Caco-2 (cell line): ENCODE results near the gene SOX21. TPM values are rescaled to one million over a fixed set of nuclear protein-coding genes. Genes with fewer than 3 reads are reported as not detected.
"Not testable (repeated sequence)": the region's sequence is repeated elsewhere in the genome, so short reads cannot be mapped to it uniquely, and the experiment has no call there.

ENCODE experiments used
- BruUV-seq: library from RNA; stranded (reverse); fragments of 400-500 nt; replicated peaks from 2 replicates; lab custom pipeline; 2021; lab: Mats Ljungman, UMichigan
- CTCF ChIA-PET: fragments of 300-600 bp; sonication (Branson Sonifier 250); formaldehyde crosslinking; loops from one replicate; lab custom pipeline; 2022; ENCODE audit warnings: antibody characterized with exemption; lab: Charles Lee
- POLR2A ChIA-PET: fragments of 300-600 bp; sonication (Branson Sonifier 250); formaldehyde crosslinking; loops from one replicate; lab custom pipeline; 2022; ENCODE audit warnings: antibody characterized with exemption; lab: Charles Lee
- DNase-seq, 2 experiments: peaks; one replicate each; pipeline versions ENCODE4 v3.0.0 to v3.0.0-alpha.2; 2020 to 2022
- H3K27me3 ChIP-seq: replicated peaks from 2 replicates; pipeline ENCODE4 v1.6.0; 2011; ENCODE audit warnings: low read length; ENCODE audit not compliant: control insufficient read depth, insufficient read depth
- H3K36me3 ChIP-seq: 2 replicates; pipeline ENCODE4 v1.5.1; 2011; ENCODE audit warnings: low read length; ENCODE audit not compliant: control insufficient read depth, insufficient read depth
- H3K4me1 ChIP-seq: fragments of 250-450 bp; sonication (Bioruptor Pico); 2 replicates; pipeline ENCODE4 v1.5.1; 2020; ENCODE audit warnings: mild to moderate bottlenecking
- H3K4me3 ChIP-seq: 2 replicates; pipeline ENCODE4 v1.5.1; 2011; ENCODE audit warnings: low read depth, mild to moderate bottlenecking, control low read depth, low read length
- H3K9me3 ChIP-seq: fragments of 250-450 bp; sonication (Bioruptor Pico); 2 replicates; pipeline ENCODE4 v1.5.1; 2020; ENCODE audit warnings: mild to moderate bottlenecking, moderate library complexity
- H3K27ac Mint-ChIP-seq: one replicate; pipeline ENCODE4 v1.8.0; 2022; ENCODE audit warnings: mixed read lengths; ENCODE audit not compliant: unreplicated experiment
- H3K27me3 Mint-ChIP-seq: one replicate; pipeline ENCODE4 v1.8.0; 2022; ENCODE audit warnings: mixed read lengths; ENCODE audit not compliant: insufficient read depth, unreplicated experiment
- H3K36me3 Mint-ChIP-seq: one replicate; pipeline ENCODE4 v1.8.0; 2022; ENCODE audit warnings: mild to moderate bottlenecking, mixed read lengths; ENCODE audit not compliant: insufficient read depth, unreplicated experiment
- H3K4me1 Mint-ChIP-seq: one replicate; pipeline ENCODE4 v1.8.0; 2022; ENCODE audit warnings: low read depth, mixed read lengths; ENCODE audit not compliant: unreplicated experiment
- H3K4me3 Mint-ChIP-seq: one replicate; pipeline ENCODE4 v1.8.0; 2022; ENCODE audit warnings: mild to moderate bottlenecking, moderate library complexity, mixed read lengths; ENCODE audit not compliant: unreplicated experiment
- H3K9me3 Mint-ChIP-seq: one replicate; pipeline ENCODE4 v1.8.0; 2022; ENCODE audit warnings: mixed read lengths; ENCODE audit not compliant: unreplicated experiment
- intact Hi-C: fragments of 100-400 bp; cut with micrococcal nuclease; formaldehyde crosslinking; loops from one replicate; pipeline ENCODE4 v1.10.0; 2022; ENCODE audit not compliant: unreplicated experiment
- total RNA-seq: library from RNA; stranded (reverse); gene quantifications from 2 replicates; pipeline ENCODE4 v1.2.3, GENCODE V29; 2022
- TF ChIP-seq, protein P1 (sequence below), 2 experiments: fragments of 200-600 bp in 1 of 2; IDR thresholded peaks; 1 replicate in 1 of 2; 2 replicates in 1 of 2; pipeline versions ENCODE4 v1.5.1 to v1.8.0; 2011 to 2022; ENCODE audit warnings: antibody characterized with exemption in 1 of 2, control low read depth in 1 of 2, inconsistent platforms in 1 of 2, low read depth in 1 of 2, low read length in 1 of 2, mild to moderate bottlenecking in 1 of 2, moderate library complexity in 1 of 2; ENCODE audit not compliant: insufficient read depth in 1 of 2, severe bottlenecking in 1 of 2, unreplicated experiment in 1 of 2

SOX21 gene
- total RNA-seq, 1 experiment from 2014 or later, result 0.14 TPM

DNA sequence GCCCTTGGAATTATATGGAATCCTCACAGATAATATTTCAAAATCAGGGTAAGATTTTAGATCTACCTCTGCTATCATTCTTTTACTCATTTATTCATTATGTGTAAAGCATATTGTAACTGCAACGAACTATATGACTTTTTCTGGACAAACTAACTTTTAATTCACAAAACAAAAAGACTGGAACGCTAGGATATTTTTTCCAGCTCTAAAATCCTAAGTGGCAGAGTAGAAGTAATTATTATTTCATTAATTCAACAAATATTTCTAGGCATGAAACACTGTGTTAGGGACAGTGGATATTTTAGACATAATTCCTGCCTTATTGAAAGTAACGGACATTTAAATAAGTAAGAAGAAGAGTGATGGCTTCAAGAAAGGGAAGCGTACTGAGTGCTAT is 26.9 kb upstream of the SOX21 start:
- Mint-ChIP-seq H3K36me3 (no peaks in the 10 kb centered on the region), H3K4me3 (no peak overlapping the region), H3K4me1 (no peaks in the 10 kb centered on the region), H3K27me3 (peaks cover 21% of the 10 kb centered on the region), H3K9me3 (peaks cover 8% of the 10 kb centered on the region), H3K27ac (no peak overlapping the region)
- no peak overlapping the region for H3K4me3 ChIP-seq
- H3K27me3 ChIP-seq, result no peaks in the 10 kb centered on the region
- no peaks in the 10 kb centered on the region for H3K36me3 ChIP-seq
- intact Hi-C loops, result no loop called here
- CTCF ChIA-PET, result no interaction called here
- TF ChIP-seq, protein P1, sequence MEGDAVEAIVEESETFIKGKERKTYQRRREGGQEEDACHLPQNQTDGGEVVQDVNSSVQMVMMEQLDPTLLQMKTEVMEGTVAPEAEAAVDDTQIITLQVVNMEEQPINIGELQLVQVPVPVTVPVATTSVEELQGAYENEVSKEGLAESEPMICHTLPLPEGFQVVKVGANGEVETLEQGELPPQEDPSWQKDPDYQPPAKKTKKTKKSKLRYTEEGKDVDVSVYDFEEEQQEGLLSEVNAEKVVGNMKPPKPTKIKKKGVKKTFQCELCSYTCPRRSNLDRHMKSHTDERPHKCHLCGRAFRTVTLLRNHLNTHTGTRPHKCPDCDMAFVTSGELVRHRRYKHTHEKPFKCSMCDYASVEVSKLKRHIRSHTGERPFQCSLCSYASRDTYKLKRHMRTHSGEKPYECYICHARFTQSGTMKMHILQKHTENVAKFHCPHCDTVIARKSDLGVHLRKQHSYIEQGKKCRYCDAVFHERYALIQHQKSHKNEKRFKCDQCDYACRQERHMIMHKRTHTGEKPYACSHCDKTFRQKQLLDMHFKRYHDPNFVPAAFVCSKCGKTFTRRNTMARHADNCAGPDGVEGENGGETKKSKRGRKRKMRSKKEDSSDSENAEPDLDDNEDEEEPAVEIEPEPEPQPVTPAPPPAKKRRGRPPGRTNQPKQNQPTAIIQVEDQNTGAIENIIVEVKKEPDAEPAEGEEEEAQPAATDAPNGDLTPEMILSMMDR (IDR thresholded peaks at IDR 0.05; ENCODE audit: insufficient read depth in 1 of 2, low read depth in 1 of 2, low read length in 1 of 2, severe bottlenecking in 1 of 2, unreplicated experiment in 1 of 2), result no peak
- no peak for DNase-seq
- POLR2A ChIA-PET, result no interaction called here
- H3K9me3 ChIP-seq, result 0 out of 2 replicates have a peak, but pooled peaks cover 3% of the 10 kb centered on the region
- no peaks in the 10 kb centered on the region for H3K4me1 ChIP-seq
- BruUV-seq, result no TSS peak

DNA sequence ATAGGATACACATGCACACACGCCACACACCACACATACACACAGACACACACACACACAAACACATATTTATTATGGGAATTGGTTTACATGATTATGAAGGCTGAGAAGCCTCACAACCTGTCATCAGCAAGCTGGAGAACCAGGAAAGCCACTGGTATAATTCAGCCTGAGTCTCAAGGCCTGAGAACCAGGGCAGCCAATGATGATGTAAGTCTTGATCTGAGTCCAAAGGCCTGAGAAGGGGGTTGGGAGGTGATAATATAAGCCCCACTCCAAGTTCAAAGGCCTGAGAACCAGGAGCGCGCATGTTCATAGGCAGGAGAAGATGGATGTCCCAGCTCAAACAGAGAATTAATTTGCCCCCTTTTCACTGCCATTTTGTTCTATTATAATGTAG is 18.7 kb upstream of the SOX21 start:
- TF ChIP-seq, protein P1 (IDR thresholded peaks at IDR 0.05; ENCODE audit: insufficient read depth in 1 of 2, low read depth in 1 of 2, low read length in 1 of 2, severe bottlenecking in 1 of 2, unreplicated experiment in 1 of 2), result no peak
- DNase-seq, result no peak
- BruUV-seq, result no TSS peak
- Mint-ChIP-seq H3K27me3 (peaks cover 3% of the 10 kb centered on the region), H3K27ac (no peak overlapping the region), H3K4me3 (no peak overlapping the region), H3K4me1 (no peaks in the 10 kb centered on the region), H3K9me3 (peaks cover 2% of the 10 kb centered on the region), H3K36me3 (no peaks in the 10 kb centered on the region)
- Histone ChIP-seq H3K4me1 (no peaks in the 10 kb centered on the region), H3K36me3 (no peaks in the 10 kb centered on the region), H3K4me3 (no peak overlapping the region), H3K27me3 (no peaks in the 10 kb centered on the region), H3K9me3 (no peaks in the 10 kb centered on the region)
- intact Hi-C loops, result no loop called here
- ChIA-PET POLR2A (no interaction called here), CTCF (no interaction called here)

DNA sequence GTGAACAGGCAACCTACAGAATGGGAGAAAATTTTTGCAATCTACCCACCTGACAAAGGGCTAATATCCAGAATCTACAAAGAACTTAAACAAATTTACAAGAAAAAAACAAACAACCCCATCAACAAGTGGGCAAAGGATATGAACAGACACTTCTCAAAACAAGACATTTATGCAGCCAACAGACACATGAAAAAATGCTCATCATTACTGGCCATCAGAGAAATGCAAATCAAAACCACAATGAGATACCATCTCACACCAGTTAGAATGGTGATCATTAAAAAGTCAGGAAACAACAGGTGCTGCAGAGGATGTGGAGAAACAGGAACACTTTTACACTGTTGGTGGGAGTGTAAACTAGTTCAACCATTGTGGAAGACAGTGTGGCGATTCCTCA is 17.6 kb upstream of the SOX21 start:
- POLR2A ChIA-PET, H3K27ac Mint-ChIP-seq: not testable (repeated sequence)

DNA sequence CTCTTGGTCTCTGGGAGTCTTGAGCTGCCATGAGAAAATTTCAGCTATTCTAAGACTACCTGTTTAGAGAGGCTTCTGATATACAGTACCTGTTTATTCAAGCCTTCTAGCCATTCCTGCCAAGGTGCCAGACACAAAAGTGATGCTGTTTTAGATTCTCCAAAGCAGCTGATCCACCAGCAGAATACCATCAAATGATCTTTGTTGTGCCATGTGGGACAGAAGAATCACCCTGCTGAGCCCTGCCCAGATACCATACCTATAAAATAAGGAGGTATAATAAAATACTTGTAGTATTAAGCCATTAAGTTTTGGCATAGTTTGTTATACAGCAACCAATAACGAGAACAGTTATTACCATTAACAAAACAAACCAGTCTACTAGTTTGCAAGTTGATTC is 14.1 kb upstream of the SOX21 start:
- POLR2A ChIA-PET, result no interaction called here
- H3K4me1 ChIP-seq, result peaks cover 11% of the 10 kb centered on the region
- peaks cover 14% of the 10 kb centered on the region for H3K4me1 Mint-ChIP-seq
- H3K27me3 ChIP-seq, result no peaks in the 10 kb centered on the region
- intact Hi-C loops, result no loop called here
- no peak overlapping the region for H3K27ac Mint-ChIP-seq
- CTCF ChIA-PET, result no interaction called here
- no peaks in the 10 kb centered on the region for H3K36me3 Mint-ChIP-seq
- TF ChIP-seq, protein P1 (IDR thresholded peaks at IDR 0.05; ENCODE audit: insufficient read depth in 1 of 2, low read depth in 1 of 2, low read length in 1 of 2, severe bottlenecking in 1 of 2, unreplicated experiment in 1 of 2), result no peak
- H3K9me3 Mint-ChIP-seq, result peaks cover 9% of the 10 kb centered on the region
- BruUV-seq, result no TSS peak
- no peak for DNase-seq
- no peaks in the 10 kb centered on the region for H3K36me3 ChIP-seq
- H3K9me3 ChIP-seq, result no peaks in the 10 kb centered on the region
- no peak overlapping the region for H3K4me3 ChIP-seq
- H3K4me3 Mint-ChIP-seq, result no peak overlapping the region
- peaks cover 2% of the 10 kb centered on the region for H3K27me3 Mint-ChIP-seq

More for the DNA sequence above, 17.6 kb upstream of the SOX21 start:
- H3K36me3 ChIP-seq, H3K4me1 Mint-ChIP-seq, H3K27me3 ChIP-seq, BruUV-seq, intact Hi-C loops, CTCF ChIA-PET, H3K9me3 Mint-ChIP-seq, DNase-seq, H3K4me3 ChIP-seq, H3K9me3 ChIP-seq, H3K36me3 Mint-ChIP-seq, H3K4me1 ChIP-seq, H3K4me3 Mint-ChIP-seq, H3K27me3 Mint-ChIP-seq: not testable (repeated sequence)
